Left renal cortex interstitium (tissue), 4 donors: ENCODE measurements around the gene FBN1. TPM values are rescaled to one million over a fixed set of nuclear protein-coding genes. Genes with fewer than 3 reads are reported as not detected.

Source experiments
- DNase-seq, 4 donors: peaks; one replicate each; pipeline ENCODE4 v3.0.0-alpha.2; 2013; ENCODE audit warnings: low read depth in 4 of 4, low spot score in 2 of 4, missing footprints in 1 of 4
- polyA plus RNA-seq, 4 donors: library from polyadenylated mRNA; unstranded; fragments of 120-200 nt; gene quantifications; one replicate each; pipeline ENCODE4 v1.2.1, GENCODE V29; 2013; ENCODE audit not compliant: insufficient read length in 4 of 4

The FBN1 gene
- polyA plus RNA-seq, 4 donors: 70.2 to 118 (median 94.7) TPM

- DNase-seq: no peak
Measured at GRCh38 chr15:48411971-48412591, 233.4 kb downstream of the FBN1 start.

GRCh38 chr15:48409623-48410022 is 235.9 kb downstream of the FBN1 start:
- no peak for DNase-seq

GRCh38 chr15:48408327-48408726 is 237.2 kb downstream of the FBN1 start:
- DNase-seq: no peak

GRCh38 chr15:48407646-48408045 is 237.9 kb downstream of the FBN1 start:
- no peak for DNase-seq

- no peak for DNase-seq
Measured at GRCh38 chr15:48406911-48407310, 238.6 kb downstream of the FBN1 start.

- no peak for DNase-seq
Measured at GRCh38 chr15:48406266-48406891, 239.1 kb downstream of the FBN1 start.

GRCh38 chr15:48402427-48403177 is 242.9 kb downstream of the FBN1 start:
- no peak for DNase-seq

GRCh38 chr15:48400086-48400485 is 245.4 kb downstream of the FBN1 start:
- DNase-seq: no peak

GRCh38 chr15:48397841-48398240 is 247.7 kb downstream of the FBN1 start:
- no peak for DNase-seq

GRCh38 chr15:48396020-48396419 is 249.5 kb downstream of the FBN1 start:
- no peak for DNase-seq

- DNase-seq: no peak
Measured at GRCh38 chr15:48395521-48396011, 249.9 kb downstream of the FBN1 start.

- no peak for DNase-seq
Measured at GRCh38 chr15:48394970-48395369, 250.5 kb downstream of the FBN1 start.

- DNase-seq: peak in 1 of 4 donors; percentile 43
Measured at GRCh38 chr15:48393645-48394506, 251.6 kb downstream of the FBN1 start.

GRCh38 chr15:48392356-48392755 is 253.2 kb downstream of the FBN1 start:
- no peak for DNase-seq

GRCh38 chr15:48391950-48392349 is 253.6 kb downstream of the FBN1 start:
- no peak for DNase-seq

GRCh38 chr15:48389691-48390143 is 255.8 kb downstream of the FBN1 start:
- DNase-seq: no peak

- no peak for DNase-seq
Measured at GRCh38 chr15:48388910-48389309, 256.6 kb downstream of the FBN1 start.

- DNase-seq: no peak
Measured at GRCh38 chr15:48388016-48388851, 257.3 kb downstream of the FBN1 start.

- no peak for DNase-seq
Measured at GRCh38 chr15:48385031-48385830, 260.3 kb downstream of the FBN1 start.
